ENCODE data around the gene LRRC32.

- TF ChIP-seq CTCF (conservative IDR thresholded peaks at IDR 0.05; ENCODE audit: low read depth, low read length), result no peak
- TF ChIP-seq EZH2 (IDR thresholded peaks at IDR 0.05; ENCODE audit: low read length, unreplicated experiment), result no peak
Measured at GRCh38 chr11:76610371-76610770, 60.2 kb downstream of the LRRC32 start.

Data from PC-3 (cell line).